WTC11 (cell line): ENCODE results near the gene PLXNA2.

Experiments
- CBFB ChIP-seq: sonication (generic); formaldehyde crosslinking; IDR thresholded peaks from 2 replicates; pipeline ENCODE4 v1.8.1; 2022; ENCODE audit warnings: mild to moderate bottlenecking, low read depth, missing genetic modification reagents
- FOXP1 ChIP-seq: sonication (generic); formaldehyde crosslinking; IDR thresholded peaks from 2 replicates; pipeline ENCODE4 v1.8.0; 2022; ENCODE audit warnings: missing genetic modification reagents, mild to moderate bottlenecking, moderate library complexity, borderline replicate concordance
- JAZF1 ChIP-seq: fragments of 250-450 bp; sonication (Bioruptor Pico); IDR thresholded peaks from 2 replicates; pipeline ENCODE4 v1.9.0; 2021; ENCODE audit warnings: moderate library complexity, mild to moderate bottlenecking, inconsistent platforms
- JUN ChIP-seq: sonication (generic); formaldehyde crosslinking; IDR thresholded peaks from 2 replicates; pipeline ENCODE4 v1.8.0; 2023; ENCODE audit warnings: mild to moderate bottlenecking, missing genetic modification reagents
- MAX ChIP-seq: sonication (generic); formaldehyde crosslinking; IDR thresholded peaks from 2 replicates; pipeline ENCODE4 v1.8.0; 2022; ENCODE audit warnings: mild to moderate bottlenecking, missing genetic modification reagents
- NR2C2 ChIP-seq: sonication (generic); formaldehyde crosslinking; IDR thresholded peaks from 2 replicates; pipeline ENCODE4 v1.8.0; 2022; ENCODE audit warnings: mild to moderate bottlenecking, missing genetic modification reagents
- SMAD4 ChIP-seq: sonication (generic); formaldehyde crosslinking; IDR thresholded peaks from 2 replicates; pipeline ENCODE4 v1.8.0; 2022; ENCODE audit warnings: mild to moderate bottlenecking, missing genetic modification reagents
- ZNF232 ChIP-seq: sonication (generic); formaldehyde crosslinking; IDR thresholded peaks from 2 replicates; pipeline ENCODE4 v1.8.0; 2022; ENCODE audit warnings: mild to moderate bottlenecking, missing genetic modification reagents
- ZNF263 ChIP-seq: sonication (generic); formaldehyde crosslinking; IDR thresholded peaks from 2 replicates; pipeline ENCODE4 v1.8.1; 2022; ENCODE audit warnings: low read depth, mild to moderate bottlenecking, moderate library complexity, missing genetic modification reagents
- TF ChIP-seq, protein P1 (sequence below): fragments of 200-600 bp; IDR thresholded peaks from 2 replicates; pipeline ENCODE4 v1.8.0; 2022; ENCODE audit warnings: antibody characterized with exemption
- TF ChIP-seq, protein P2 (sequence below): sonication (generic); formaldehyde crosslinking; IDR thresholded peaks from 2 replicates; pipeline ENCODE4 v1.8.1; 2022; ENCODE audit warnings: missing genetic modification reagents, borderline replicate concordance

DNA sequence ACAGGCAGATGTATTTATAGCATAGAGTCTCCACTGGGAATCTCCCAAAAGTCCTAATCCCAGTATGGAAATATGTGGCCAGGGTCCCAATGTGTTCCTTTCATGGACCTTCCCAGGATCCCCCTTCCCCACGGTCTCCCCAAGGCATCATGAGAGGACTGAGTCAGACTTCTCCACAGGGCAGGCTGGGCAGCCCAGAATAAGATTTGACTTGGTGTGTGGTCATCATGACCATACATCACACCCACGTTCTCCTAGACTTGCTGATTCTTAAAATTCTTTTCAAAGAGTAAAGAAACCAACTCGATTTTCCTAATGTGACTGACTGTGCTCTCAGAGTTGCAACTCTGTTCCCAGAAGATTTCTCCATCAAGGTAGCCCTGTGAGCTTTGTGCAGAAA lies 239.3 kb downstream of the PLXNA2 start:
- TF ChIP-seq NR2C2 (CRISPR knock-in tag) (no peak), ZNF263 (no peak), FOXP1 (CRISPR knock-in tag) (no peak), MAX (CRISPR knock-in tag) (no peak), JAZF1 (no peak), SMAD4 (CRISPR knock-in tag) (no peak), ZNF232 (CRISPR knock-in tag) (no peak), JUN (no peak), CBFB (CRISPR knock-in tag) (no peak)
- TF ChIP-seq, protein P1, sequence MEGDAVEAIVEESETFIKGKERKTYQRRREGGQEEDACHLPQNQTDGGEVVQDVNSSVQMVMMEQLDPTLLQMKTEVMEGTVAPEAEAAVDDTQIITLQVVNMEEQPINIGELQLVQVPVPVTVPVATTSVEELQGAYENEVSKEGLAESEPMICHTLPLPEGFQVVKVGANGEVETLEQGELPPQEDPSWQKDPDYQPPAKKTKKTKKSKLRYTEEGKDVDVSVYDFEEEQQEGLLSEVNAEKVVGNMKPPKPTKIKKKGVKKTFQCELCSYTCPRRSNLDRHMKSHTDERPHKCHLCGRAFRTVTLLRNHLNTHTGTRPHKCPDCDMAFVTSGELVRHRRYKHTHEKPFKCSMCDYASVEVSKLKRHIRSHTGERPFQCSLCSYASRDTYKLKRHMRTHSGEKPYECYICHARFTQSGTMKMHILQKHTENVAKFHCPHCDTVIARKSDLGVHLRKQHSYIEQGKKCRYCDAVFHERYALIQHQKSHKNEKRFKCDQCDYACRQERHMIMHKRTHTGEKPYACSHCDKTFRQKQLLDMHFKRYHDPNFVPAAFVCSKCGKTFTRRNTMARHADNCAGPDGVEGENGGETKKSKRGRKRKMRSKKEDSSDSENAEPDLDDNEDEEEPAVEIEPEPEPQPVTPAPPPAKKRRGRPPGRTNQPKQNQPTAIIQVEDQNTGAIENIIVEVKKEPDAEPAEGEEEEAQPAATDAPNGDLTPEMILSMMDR = no peak
- TF ChIP-seq, protein P2, sequence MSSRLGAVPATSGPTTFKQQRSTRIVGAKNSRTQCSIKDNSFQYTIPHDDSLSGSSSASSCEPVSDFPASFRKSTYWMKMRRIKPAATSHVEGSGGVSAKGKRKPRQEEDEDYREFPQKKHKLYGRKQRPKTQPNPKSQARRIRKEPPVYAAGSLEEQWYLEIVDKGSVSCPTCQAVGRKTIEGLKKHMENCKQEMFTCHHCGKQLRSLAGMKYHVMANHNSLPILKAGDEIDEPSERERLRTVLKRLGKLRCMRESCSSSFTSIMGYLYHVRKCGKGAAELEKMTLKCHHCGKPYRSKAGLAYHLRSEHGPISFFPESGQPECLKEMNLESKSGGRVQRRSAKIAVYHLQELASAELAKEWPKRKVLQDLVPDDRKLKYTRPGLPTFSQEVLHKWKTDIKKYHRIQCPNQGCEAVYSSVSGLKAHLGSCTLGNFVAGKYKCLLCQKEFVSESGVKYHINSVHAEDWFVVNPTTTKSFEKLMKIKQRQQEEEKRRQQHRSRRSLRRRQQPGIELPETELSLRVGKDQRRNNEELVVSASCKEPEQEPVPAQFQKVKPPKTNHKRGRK = no peak
